ENCODE data around the gene NPHP4.
A peak's percentile ranks its signal among the peaks of the same experiment; 100 is the strongest.

NPHP4 gene

GRCh38 chr1:6003568-6004411 lies 11.6 kb upstream of the NPHP4 start:
- DNase-seq (ENCODE audit: low read depth in 3 of 3): no peak

GRCh38 chr1:6002714-6003501 lies 10.7 kb upstream of the NPHP4 start:
- no peak for DNase-seq (ENCODE audit: low read depth in 3 of 3)

- no peak for DNase-seq (ENCODE audit: low read depth in 3 of 3)
Observed at GRCh38 chr1:6001992-6002576, 9.9 kb upstream of the NPHP4 start.

- no peak for DNase-seq (ENCODE audit: low read depth in 3 of 3)
Observed at GRCh38 chr1:6000444-6001288, 8.4 kb upstream of the NPHP4 start.

- no peak for DNase-seq (ENCODE audit: low read depth in 3 of 3)
Observed at GRCh38 chr1:5999711-6000443, 7.7 kb upstream of the NPHP4 start.

GRCh38 chr1:5998906-5999301 lies 6.7 kb upstream of the NPHP4 start:
- DNase-seq (ENCODE audit: low read depth in 3 of 3): no peak

- DNase-seq (ENCODE audit: low read depth in 3 of 3): no peak
Observed at GRCh38 chr1:5998051-5998905, 6.1 kb upstream of the NPHP4 start.

- no peak for DNase-seq (ENCODE audit: low read depth in 3 of 3)
Observed at GRCh38 chr1:5997316-5997715, 5.1 kb upstream of the NPHP4 start.

GRCh38 chr1:5996641-5997270 lies 4.5 kb upstream of the NPHP4 start:
- DNase-seq (ENCODE audit: low read depth in 3 of 3): no peak

- DNase-seq (ENCODE audit: low read depth in 3 of 3): no peak
Observed at GRCh38 chr1:5995871-5996630, 3.8 kb upstream of the NPHP4 start.

- peak in 2 of 3 donors; percentile 27 to 32 for DNase-seq (ENCODE audit: low read depth in 3 of 3)
Observed at GRCh38 chr1:5994713-5995621, 2.7 kb upstream of the NPHP4 start.

GRCh38 chr1:5993556-5994491 lies 1.6 kb upstream of the NPHP4 start:
- peak in 2 of 3 donors; percentile 5 to 20 for DNase-seq (ENCODE audit: low read depth in 3 of 3)

GRCh38 chr1:5992814-5993555 lies 760 bp upstream of the NPHP4 start:
- DNase-seq (ENCODE audit: low read depth in 3 of 3): no peak

- peak in 2 of 3 donors; percentile 8 to 20 for DNase-seq (ENCODE audit: low read depth in 3 of 3)
Observed at GRCh38 chr1:5991381-5992025, 722 bp downstream of the NPHP4 start.

GRCh38 chr1:5990913-5991312 lies 1.3 kb downstream of the NPHP4 start:
- DNase-seq (ENCODE audit: low read depth in 3 of 3): no peak
